Measurements from ENCODE around the gene FAM193B. TPM values are rescaled to one million over a fixed set of nuclear protein-coding genes. Genes with fewer than 3 reads are reported as not detected.

The FAM193B gene
- total RNA-seq, 2 experiments from 2014 or later: 71.4 to 76.7 TPM

GRCh38 chr5:177555665-177556064 lies 1.3 kb upstream of the FAM193B start:
- H3K9me3 Mint-ChIP-seq: no peaks in the 10 kb centered on the region
- DNase-seq: no peak
- no peak overlapping the region for H3K27ac Mint-ChIP-seq
- CTCF ChIA-PET: interaction anchor here (0.7 kb wide), 1 partner anchor 906 kb away, joined by 3 read pairs; no protein-coding TSS in a partner anchor
- POLR2A ChIA-PET: interaction anchor here (0.7 to 0.8 kb wide), 2 partner anchors 37 to 60 kb away, joined by 3 to 5 read pairs; no protein-coding TSS in a partner anchor
- ATAC-seq: no peak
- H3K36me3 Mint-ChIP-seq (ENCODE audit: low read depth): peaks cover 17% of the 10 kb centered on the region
- H3K4me3 Mint-ChIP-seq: no peak overlapping the region
- peaks cover 30% of the 10 kb centered on the region for H3K4me1 Mint-ChIP-seq (ENCODE audit: low read depth)
- no peaks in the 10 kb centered on the region for H3K27me3 Mint-ChIP-seq
- TF ChIP-seq CTCF (IDR thresholded peaks at IDR 0.05): no peak
- intact Hi-C loops (cut with micrococcal nuclease): no loop called here

- peaks cover 20% of the 10 kb centered on the region for H3K36me3 Mint-ChIP-seq (ENCODE audit: low read depth)
- H3K9me3 Mint-ChIP-seq: no peaks in the 10 kb centered on the region
- no peak for DNase-seq
- TF ChIP-seq CTCF (IDR thresholded peaks at IDR 0.05): no peak
- H3K4me3 Mint-ChIP-seq: peak overlapping the region; percentile 76
- no peaks in the 10 kb centered on the region for H3K27me3 Mint-ChIP-seq
- POLR2A ChIA-PET: interaction anchor here (0.7 to 0.8 kb wide), 2 partner anchors 38 to 61 kb away, joined by 3 to 5 read pairs; no protein-coding TSS in a partner anchor
- H3K27ac Mint-ChIP-seq: no peak overlapping the region
- peaks cover 30% of the 10 kb centered on the region for H3K4me1 Mint-ChIP-seq (ENCODE audit: low read depth)
- no peak for ATAC-seq
- CTCF ChIA-PET: interaction anchor here (0.7 kb wide), 1 partner anchor 906 kb away, joined by 3 read pairs; no protein-coding TSS in a partner anchor
- intact Hi-C loops (cut with micrococcal nuclease): no loop called here
Measured at GRCh38 chr5:177555228-177555627, 865 bp upstream of the FAM193B start.

DNA sequence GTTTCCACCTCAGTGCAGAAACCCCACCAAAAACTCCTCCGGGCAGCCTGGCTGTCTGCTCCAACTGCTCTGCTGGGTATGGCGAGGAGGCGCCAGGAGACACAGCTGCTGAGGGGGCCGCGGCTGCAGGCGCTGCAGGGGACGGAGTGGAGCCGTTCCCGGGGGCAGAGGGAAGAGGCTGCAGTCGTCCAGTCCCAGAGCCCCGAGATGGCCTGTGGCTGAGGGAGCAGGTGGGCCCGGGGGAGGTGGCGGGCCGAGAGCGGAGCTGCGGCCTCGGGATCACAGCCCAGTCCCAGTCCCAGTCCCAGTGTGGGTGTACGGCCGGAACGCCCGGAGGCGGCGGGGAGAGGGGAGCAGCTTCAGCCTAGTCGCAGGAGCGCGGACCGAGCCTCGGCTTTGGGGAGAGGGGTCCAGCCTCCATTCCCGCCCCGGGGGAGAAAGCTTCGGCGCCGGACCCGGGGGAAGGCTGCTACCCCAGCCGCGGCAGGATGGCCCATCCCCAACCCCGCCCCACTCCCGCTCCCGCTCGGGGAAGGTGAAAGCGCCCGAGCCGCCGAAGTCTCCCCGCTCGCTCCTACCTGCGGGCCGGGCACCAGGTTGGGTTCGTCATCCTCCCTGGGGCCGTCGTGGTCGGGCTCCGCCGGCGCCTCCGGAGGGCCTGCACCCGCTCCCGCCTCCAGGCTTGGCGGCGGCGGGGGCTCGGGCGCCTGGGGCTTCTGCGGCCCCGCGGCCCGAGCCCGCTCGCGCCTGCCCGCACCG lies 513 bp downstream of the FAM193B start:
- peak overlapping the region; percentile 25 for H3K27ac Mint-ChIP-seq
- peaks cover 23% of the 10 kb centered on the region for H3K36me3 Mint-ChIP-seq (ENCODE audit: low read depth)
- no peaks in the 10 kb centered on the region for H3K9me3 Mint-ChIP-seq
- ChIA-PET CTCF (interaction anchor here (0.9 to 1.4 kb wide), 2 partner anchors 9 to 38 kb away, joined by 3 read pairs; partner anchors contain the start of gene TMED9), POLR2A (interaction anchor here (0.8 to 1.2 kb wide), 2 partner anchors 15 to 38 kb away, joined by 3 to 4 read pairs; no protein-coding TSS in a partner anchor)
- ATAC-seq (peak; percentile 41), DNase-seq (peak; percentile 54)
- H3K27me3 Mint-ChIP-seq: no peaks in the 10 kb centered on the region
- TF ChIP-seq CTCF (IDR thresholded peaks at IDR 0.05): no peak
- intact Hi-C loops (cut with micrococcal nuclease): no loop called here
- H3K4me3 Mint-ChIP-seq: peak overlapping the region; percentile 78
- peaks cover 30% of the 10 kb centered on the region for H3K4me1 Mint-ChIP-seq (ENCODE audit: low read depth)

GRCh38 chr5:177552839-177553455 lies 1.4 kb downstream of the FAM193B start:
- Mint-ChIP-seq H3K36me3 (ENCODE audit: low read depth) (peaks cover 23% of the 10 kb centered on the region), H3K4me3 (peak overlapping the region; percentile 78), H3K27me3 (no peaks in the 10 kb centered on the region), H3K9me3 (no peaks in the 10 kb centered on the region), H3K4me1 (ENCODE audit: low read depth) (peaks cover 30% of the 10 kb centered on the region), H3K27ac (peak overlapping the region; percentile 25)
- ChIA-PET POLR2A (interaction anchor here (1.2 kb wide), 1 partner anchor 14 kb away, joined by 3 read pairs; no protein-coding TSS in a partner anchor), CTCF (interaction anchor here (0.9 to 1.4 kb wide), 2 partner anchors 8 to 39 kb away, joined by 3 read pairs; partner anchors contain the start of gene TMED9)
- no peak for ATAC-seq
- no peak for DNase-seq
- TF ChIP-seq CTCF (IDR thresholded peaks at IDR 0.05): no peak
- intact Hi-C loops (cut with micrococcal nuclease): no loop called here
